SU-DHL-6 (cell line): ENCODE measurements around the gene ARSA.

Source experiments
- CTCF ChIP-seq: fragments of 200-600 bp; sonication (generic); IDR thresholded peaks from one replicate; pipeline ENCODE4 v1.5.1; 2017; ENCODE audit warnings: antibody characterized with exemption, mild to moderate bottlenecking, low read length, moderate library complexity; ENCODE audit not compliant: insufficient read depth, poor library complexity, severe bottlenecking
- EZH2phosphoT487 ChIP-seq: fragments of 200-600 bp; sonication (generic), shearing (Covaris generic); conservative IDR thresholded peaks from 2 replicates; pipeline ENCODE4 v1.6.1; 2018; ENCODE audit warnings: mild to moderate bottlenecking, antibody characterized with exemption, low read length, moderate library complexity, mixed read lengths

- no peak for TF ChIP-seq CTCF
- no peak for TF ChIP-seq EZH2phosphoT487
These were observed 45.9 kb downstream of the ARSA start for GRCh38 chr22:50581950-50582492.
